Skeletal muscle satellite cell (primary cell): ENCODE data around the gene C2CD3.
"Not testable (repeated sequence)": the region's sequence is repeated elsewhere in the genome, so short reads cannot be mapped to it uniquely, and the experiment has no call there.

ENCODE experiments used
- H3K27me3 ChIP-seq: 2 replicates; pipeline ENCODE4 v1.7.0; 2013; ENCODE audit warnings: low read length; ENCODE audit not compliant: control insufficient read depth, insufficient read depth
- H3K36me3 ChIP-seq: 2 replicates; pipeline ENCODE4 v1.7.0; 2013; ENCODE audit warnings: mild to moderate bottlenecking, control low read depth, low read length; ENCODE audit not compliant: insufficient read depth
- H3K4me1 ChIP-seq: 2 replicates; pipeline ENCODE4 v1.7.0; 2013; ENCODE audit warnings: low read length; ENCODE audit not compliant: control insufficient read depth, insufficient read depth
- H3K4me2 ChIP-seq: 2 replicates; pipeline ENCODE4 v1.7.0; 2013; ENCODE audit warnings: mild to moderate bottlenecking, low read length
- H3K4me3 ChIP-seq: 2 replicates; pipeline ENCODE4 v1.7.0; 2013; ENCODE audit warnings: low read length
- H3K9ac ChIP-seq: 2 replicates; pipeline ENCODE4 v1.7.0; 2013; ENCODE audit warnings: mild to moderate bottlenecking, low read depth, low read length, moderate library complexity
- H3K9me3 ChIP-seq: replicated peaks from 2 replicates; pipeline ENCODE4 v1.7.0; 2013; ENCODE audit warnings: mild to moderate bottlenecking, control low read depth, low read length

The C2CD3 gene

GRCh38 chr11:74100735-74101134 lies 70.1 kb downstream of the C2CD3 start:
- no peak overlapping the region for H3K4me3 ChIP-seq
- no peak overlapping the region for H3K4me2 ChIP-seq
- no peaks in the 10 kb centered on the region for H3K27me3 ChIP-seq
- H3K9me3 ChIP-seq, result no peaks in the 10 kb centered on the region
- H3K9ac ChIP-seq, result no peak overlapping the region
- no peaks in the 10 kb centered on the region for H3K4me1 ChIP-seq
- H3K36me3 ChIP-seq, result peaks cover 50% of the 10 kb centered on the region

GRCh38 chr11:74100231-74100630 lies 70.6 kb downstream of the C2CD3 start:
- Histone ChIP-seq H3K9ac (no peak overlapping the region), H3K4me1 (no peaks in the 10 kb centered on the region), H3K9me3 (no peaks in the 10 kb centered on the region), H3K4me2 (no peak overlapping the region), H3K4me3 (no peak overlapping the region), H3K36me3 (peaks cover 45% of the 10 kb centered on the region), H3K27me3 (no peaks in the 10 kb centered on the region)

- Histone ChIP-seq H3K27me3 (no peaks in the 10 kb centered on the region), H3K4me2 (no peak overlapping the region), H3K9ac (no peak overlapping the region), H3K9me3 (no peaks in the 10 kb centered on the region), H3K36me3 (peaks cover 49% of the 10 kb centered on the region), H3K4me3 (no peak overlapping the region), H3K4me1 (no peaks in the 10 kb centered on the region)
Measured at GRCh38 chr11:74097686-74098237, 73.0 kb downstream of the C2CD3 start.

- Histone ChIP-seq H3K36me3 (peaks cover 56% of the 10 kb centered on the region), H3K4me3 (no peak overlapping the region), H3K4me2 (no peak overlapping the region), H3K4me1 (no peaks in the 10 kb centered on the region), H3K9me3 (no peaks in the 10 kb centered on the region), H3K27me3 (no peaks in the 10 kb centered on the region), H3K9ac (no peak overlapping the region)
Measured at GRCh38 chr11:74094393-74094792, 76.4 kb downstream of the C2CD3 start.

- H3K36me3 ChIP-seq, result peaks cover 49% of the 10 kb centered on the region
- H3K4me3 ChIP-seq, result no peak overlapping the region
- no peaks in the 10 kb centered on the region for H3K27me3 ChIP-seq
- no peaks in the 10 kb centered on the region for H3K9me3 ChIP-seq
- H3K9ac ChIP-seq, result no peak overlapping the region
- H3K4me2 ChIP-seq, result no peak overlapping the region
- H3K4me1 ChIP-seq, result no peaks in the 10 kb centered on the region
Measured at GRCh38 chr11:74092425-74092824, 78.4 kb downstream of the C2CD3 start.

- Histone ChIP-seq H3K9ac (no peak overlapping the region), H3K27me3 (no peaks in the 10 kb centered on the region), H3K4me2 (no peak overlapping the region), H3K36me3 (peaks cover 51% of the 10 kb centered on the region), H3K9me3 (no peaks in the 10 kb centered on the region), H3K4me1 (no peaks in the 10 kb centered on the region), H3K4me3 (no peak overlapping the region)
Measured at GRCh38 chr11:74091549-74091948, 79.3 kb downstream of the C2CD3 start.

GRCh38 chr11:74090701-74091100 lies 80.1 kb downstream of the C2CD3 start:
- Histone ChIP-seq H3K27me3 (no peaks in the 10 kb centered on the region), H3K9ac (no peak overlapping the region), H3K4me1 (no peaks in the 10 kb centered on the region), H3K9me3 (no peaks in the 10 kb centered on the region), H3K4me3 (no peak overlapping the region), H3K4me2 (no peak overlapping the region), H3K36me3 (peaks cover 59% of the 10 kb centered on the region)

GRCh38 chr11:74086242-74086884 lies 84.4 kb downstream of the C2CD3 start:
- Histone ChIP-seq H3K9ac (no peak overlapping the region), H3K4me1 (no peaks in the 10 kb centered on the region), H3K9me3 (no peaks in the 10 kb centered on the region), H3K4me3 (no peak overlapping the region), H3K27me3 (no peaks in the 10 kb centered on the region), H3K4me2 (no peak overlapping the region), H3K36me3 (peaks cover 33% of the 10 kb centered on the region)

GRCh38 chr11:74085542-74085892 lies 85.3 kb downstream of the C2CD3 start:
- Histone ChIP-seq H3K27me3 (no peaks in the 10 kb centered on the region), H3K36me3 (peaks cover 29% of the 10 kb centered on the region), H3K4me2 (no peak overlapping the region)

GRCh38 chr11:74084796-74085541 lies 85.8 kb downstream of the C2CD3 start:
- peaks cover 23% of the 10 kb centered on the region for H3K36me3 ChIP-seq
- no peaks in the 10 kb centered on the region for H3K27me3 ChIP-seq
- H3K9ac ChIP-seq, result no peak overlapping the region
- H3K4me2 ChIP-seq, result no peak overlapping the region
- no peak overlapping the region for H3K4me3 ChIP-seq
- H3K4me1 ChIP-seq, result no peaks in the 10 kb centered on the region
- H3K9me3 ChIP-seq, result no peaks in the 10 kb centered on the region

More at GRCh38 chr11:74085542-74085892, 85.3 kb downstream of the C2CD3 start:
- Histone ChIP-seq H3K9ac (no peak overlapping the region), H3K4me3 (no peak overlapping the region), H3K9me3 (no peaks in the 10 kb centered on the region), H3K4me1 (no peaks in the 10 kb centered on the region)

GRCh38 chr11:74083927-74084326 lies 86.9 kb downstream of the C2CD3 start:
- not testable (repeated sequence) for H3K4me3 ChIP-seq, H3K9ac ChIP-seq, H3K9me3 ChIP-seq, H3K27me3 ChIP-seq, H3K4me2 ChIP-seq, H3K4me1 ChIP-seq
- H3K36me3 ChIP-seq, result peaks cover 19% of the 10 kb centered on the region

GRCh38 chr11:74081428-74081827 lies 89.4 kb downstream of the C2CD3 start:
- H3K9me3 ChIP-seq, result no peaks in the 10 kb centered on the region
- H3K4me2 ChIP-seq, result no peak overlapping the region
- no peak overlapping the region for H3K9ac ChIP-seq
- H3K4me1 ChIP-seq, result no peaks in the 10 kb centered on the region
- peaks cover 26% of the 10 kb centered on the region for H3K36me3 ChIP-seq
- no peaks in the 10 kb centered on the region for H3K27me3 ChIP-seq
- no peak overlapping the region for H3K4me3 ChIP-seq
